GM23338 (cell line): ENCODE results near the gene MTRF1. TPM values are rescaled to one million over a fixed set of nuclear protein-coding genes. Genes with fewer than 3 reads are reported as not detected.

Experiments used
- ATAC-seq: fragments of 200-7000 bp; cut with Tn5 transposase; 3 replicates; pipeline ENCODE4 v1.9.1; 2020
- DNase-seq: peaks from one replicate; pipeline ENCODE4 v3.0.0-alpha.2; 2015; ENCODE audit warnings: low spot score
- H2AFZ ChIP-seq: fragments of 200-600 bp; sonication (generic); 2 replicates; pipeline ENCODE4 v1.8.0; 2016; ENCODE audit warnings: antibody characterized with exemption, mild to moderate bottlenecking, moderate library complexity
- H3F3A ChIP-seq: fragments of 200-600 bp; sonication (generic); replicated peaks from 2 replicates; pipeline ENCODE4 v1.8.0; 2017; ENCODE audit warnings: antibody characterized with exemption, mixed run types, low read depth
- H3K27ac ChIP-seq: fragments of 200-600 bp; sonication (generic); 2 replicates; pipeline ENCODE4 v1.6.1; 2016; ENCODE audit warnings: low read depth
- H3K27me3 ChIP-seq: fragments of 200-600 bp; sonication (generic); 2 replicates; pipeline ENCODE4 v1.8.0; 2016; ENCODE audit warnings: mild to moderate bottlenecking, mixed run types, moderate library complexity; ENCODE audit not compliant: insufficient read depth
- H3K36me3 ChIP-seq: fragments of 200-600 bp; sonication (generic); 2 replicates; pipeline ENCODE4 v1.8.0; 2016; ENCODE audit warnings: mild to moderate bottlenecking; ENCODE audit not compliant: insufficient read depth
- H3K4me1 ChIP-seq: fragments of 200-600 bp; sonication (generic); 2 replicates; pipeline ENCODE4 v1.8.0; 2016; ENCODE audit warnings: mild to moderate bottlenecking, moderate library complexity; ENCODE audit not compliant: insufficient read depth
- H3K4me2 ChIP-seq: fragments of 200-600 bp; sonication (generic); 2 replicates; pipeline ENCODE4 v1.7.1; 2017; ENCODE audit warnings: mixed run types
- H3K4me3 ChIP-seq: fragments of 200-600 bp; sonication (generic); 2 replicates; pipeline ENCODE4 v1.6.1; 2016; ENCODE audit warnings: mixed run types
- H3K79me2 ChIP-seq: fragments of 200-600 bp; sonication (generic); replicated peaks from 2 replicates; pipeline ENCODE4 v1.8.0; 2017; ENCODE audit warnings: mild to moderate bottlenecking; ENCODE audit not compliant: insufficient read depth
- H3K9me2 ChIP-seq: fragments of 200-600 bp; sonication (generic); 2 replicates; pipeline ENCODE4 v1.8.0; 2017; ENCODE audit not compliant: insufficient read depth
- H4K20me1 ChIP-seq: fragments of 200-600 bp; sonication (generic); replicated peaks from 2 replicates; pipeline ENCODE4 v1.8.0; 2017; ENCODE audit warnings: mild to moderate bottlenecking; ENCODE audit not compliant: insufficient read depth
- H3K27ac Mint-ChIP-seq: 2 replicates; pipeline ENCODE4 v1.8.0; 2020; ENCODE audit warnings: inconsistent platforms, mild to moderate bottlenecking, moderate library complexity, mixed read lengths
- H3K27me3 Mint-ChIP-seq: 3 replicates; pipeline ENCODE4 v1.8.0; 2022; ENCODE audit warnings: low read depth, mild to moderate bottlenecking, moderate library complexity, mixed read lengths, inconsistent platforms; ENCODE audit not compliant: insufficient read depth, poor library complexity
- H3K36me3 Mint-ChIP-seq: 3 replicates; pipeline ENCODE4 v1.8.0; 2021; ENCODE audit warnings: low read depth, mild to moderate bottlenecking, inconsistent platforms, moderate library complexity, mixed read lengths
- H3K4me1 Mint-ChIP-seq: 3 replicates; pipeline ENCODE4 v1.8.0; 2020; ENCODE audit warnings: mild to moderate bottlenecking, inconsistent platforms, mixed read lengths
- H3K4me3 Mint-ChIP-seq: 3 replicates; pipeline ENCODE4 v1.8.0; 2021; ENCODE audit warnings: moderate library complexity, mild to moderate bottlenecking, inconsistent platforms, mixed read lengths
- H3K9me3 Mint-ChIP-seq: 3 replicates; pipeline ENCODE4 v1.8.0; 2020; ENCODE audit warnings: moderate library complexity, mild to moderate bottlenecking, inconsistent platforms, mixed read lengths
- CREB1 ChIP-seq: fragments of 250-450 bp; sonication (Bioruptor Pico); IDR thresholded peaks from 2 replicates; pipeline ENCODE4 v1.5.0; 2020; ENCODE audit warnings: low read depth, mild to moderate bottlenecking, moderate library complexity
- CTCF ChIP-seq, 2 experiments: fragments of 200-600 bp in 1 of 2; sonication (generic) in 1 of 2; conservative IDR thresholded peaks; 2 replicates each; pipeline versions ENCODE4 v1.5.1 to v1.6.1; 2016 to 2017; ENCODE audit warnings: antibody characterized with exemption in 2 of 2, low read depth in 2 of 2, mild to moderate bottlenecking in 2 of 2, moderate library complexity in 1 of 2
- EZH2 ChIP-seq: fragments of 200-600 bp; sonication (generic); IDR thresholded peaks from one replicate; pipeline ENCODE4 v1.8.0; 2017; ENCODE audit warnings: antibody characterized with exemption, mild to moderate bottlenecking, low read depth; ENCODE audit not compliant: unreplicated experiment
- JUNB ChIP-seq: IDR thresholded peaks from one replicate; pipeline ENCODE4 v1.6.1; 2016; ENCODE audit warnings: antibody characterized with exemption; ENCODE audit not compliant: unreplicated experiment
- NANOG ChIP-seq: IDR thresholded peaks from 2 replicates; pipeline ENCODE4 v1.6.1; 2016; ENCODE audit warnings: antibody characterized with exemption, borderline replicate concordance
- POLR2AphosphoS5 ChIP-seq: IDR thresholded peaks from 2 replicates; pipeline ENCODE4 v1.6.1; 2016; ENCODE audit warnings: antibody characterized with exemption, low read depth
- ZNF462 ChIP-seq: fragments of 250-450 bp; sonication (Bioruptor Pico); IDR thresholded peaks from 2 replicates; pipeline ENCODE4 v1.5.0; 2020; ENCODE audit warnings: mild to moderate bottlenecking, moderate library complexity
- polyA plus RNA-seq: library from polyadenylated mRNA; unstranded; fragments of >200 nt; fragmentation: Nextera tagmentation; extraction: Ambion mirVana; gene quantifications from 2 replicates; pipeline ENCODE4 v1.2.1, GENCODE V29; 2016
- total RNA-seq: library from RNA; depleted of rRNA; stranded (reverse); fragments of >200 nt; shearing (Covaris generic); gene quantifications from 2 replicates; pipeline ENCODE4 v1.2.3, GENCODE V29; 2014
- TF ChIP-seq, protein P1 (sequence below): IDR thresholded peaks from 2 replicates; pipeline ENCODE4 v1.6.1; 2016; ENCODE audit warnings: antibody characterized with exemption

Gene MTRF1
- total and polyA plus RNA-seq, 2 experiments from 2014 or later = 18.4 to 22.6 TPM

DNA sequence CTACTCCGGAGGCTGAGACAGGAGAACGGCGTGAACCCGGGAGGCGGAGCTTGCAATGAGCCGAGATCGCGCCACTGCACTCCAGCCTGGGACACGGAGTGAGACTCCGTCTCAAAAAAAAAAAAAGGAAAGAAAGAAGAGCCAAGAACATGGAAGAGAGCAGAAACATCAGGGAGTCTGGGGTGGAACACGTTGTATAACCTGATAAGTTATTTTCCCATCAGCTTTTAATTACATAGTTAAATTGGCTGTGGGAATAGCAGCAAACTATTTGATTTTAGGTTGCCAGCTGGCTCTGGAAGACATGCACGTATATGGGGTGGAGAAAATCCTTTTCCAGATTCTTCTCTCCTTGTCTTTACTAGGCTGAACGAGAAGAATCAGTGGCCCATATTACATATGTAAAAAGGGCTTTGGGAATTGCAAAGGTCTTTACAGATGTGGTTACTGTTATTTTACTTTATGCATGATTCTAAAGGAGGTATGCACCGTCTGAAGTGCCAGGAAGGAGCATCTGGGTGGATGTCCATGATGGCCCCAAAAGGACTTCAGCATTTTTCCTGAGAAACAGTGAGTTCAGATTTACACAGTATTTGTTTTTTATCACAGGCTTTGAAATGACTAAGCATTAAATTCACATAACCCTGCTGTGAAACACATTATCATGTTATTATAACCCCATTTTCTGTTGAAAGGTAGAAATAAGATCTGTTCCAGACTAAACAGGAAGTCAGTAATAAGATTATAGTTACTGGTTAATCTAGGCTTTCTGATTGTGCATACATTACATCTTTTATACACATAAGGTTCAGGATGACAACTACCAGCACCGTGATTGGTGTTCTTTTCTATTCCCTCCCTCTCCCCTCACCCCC is 43.1 kb upstream of the MTRF1 start:
- peaks cover 5% of the 10 kb centered on the region; the same call in 1 of the 2 replicates for H3K4me1 ChIP-seq
- Mint-ChIP-seq H3K27ac (no peak overlapping the region; the same call in 1 of the 2 replicates), H3K36me3 (no peaks in the 10 kb centered on the region; the same call in 2 of the 3 replicates), H3K27me3 (no peaks in the 10 kb centered on the region), H3K9me3 (no peaks in the 10 kb centered on the region; the same call in 2 of the 3 replicates), H3K4me1 (peaks cover 11% of the 10 kb centered on the region), H3K4me3 (no peak overlapping the region)
- peak overlapping the region; percentile 0; the same call in 1 of the 2 replicates for H2AFZ ChIP-seq
- DNase-seq (no peak), ATAC-seq (no peak)
- H3F3A ChIP-seq = no peaks in the 10 kb centered on the region
- no peak overlapping the region for H3K4me2 ChIP-seq
- no peaks in the 10 kb centered on the region for H3K9me2 ChIP-seq
- no peaks in the 10 kb centered on the region for H3K27me3 ChIP-seq
- no peaks in the 10 kb centered on the region for H3K36me3 ChIP-seq
- peaks cover 3% of the 10 kb centered on the region for H3K79me2 ChIP-seq
- H4K20me1 ChIP-seq = no peaks in the 10 kb centered on the region
- H3K27ac ChIP-seq = no peak overlapping the region
- TF ChIP-seq NANOG (no peak), POLR2AphosphoS5 (no peak)
- no peak overlapping the region for H3K4me3 ChIP-seq

GRCh38 chr13:41304551-41304950 is 41.2 kb upstream of the MTRF1 start:
- Mint-ChIP-seq H3K36me3 (no peaks in the 10 kb centered on the region; the same call in 2 of the 3 replicates), H3K4me1 (peaks cover 7% of the 10 kb centered on the region; the same call in 2 of the 3 replicates)
- ATAC-seq = no peak
- no peak for TF ChIP-seq CTCF (conservative IDR thresholded peaks at IDR 0.05; ENCODE audit: low read depth in 2 of 2)
- no peak for TF ChIP-seq NANOG
- TF ChIP-seq, protein P1, sequence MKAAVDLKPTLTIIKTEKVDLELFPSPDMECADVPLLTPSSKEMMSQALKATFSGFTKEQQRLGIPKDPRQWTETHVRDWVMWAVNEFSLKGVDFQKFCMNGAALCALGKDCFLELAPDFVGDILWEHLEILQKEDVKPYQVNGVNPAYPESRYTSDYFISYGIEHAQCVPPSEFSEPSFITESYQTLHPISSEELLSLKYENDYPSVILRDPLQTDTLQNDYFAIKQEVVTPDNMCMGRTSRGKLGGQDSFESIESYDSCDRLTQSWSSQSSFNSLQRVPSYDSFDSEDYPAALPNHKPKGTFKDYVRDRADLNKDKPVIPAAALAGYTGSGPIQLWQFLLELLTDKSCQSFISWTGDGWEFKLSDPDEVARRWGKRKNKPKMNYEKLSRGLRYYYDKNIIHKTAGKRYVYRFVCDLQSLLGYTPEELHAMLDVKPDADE = no peak
- no peak for TF ChIP-seq CREB1 (CRISPR knock-in tag)
- no peak for TF ChIP-seq POLR2AphosphoS5
- no peak for TF ChIP-seq ZNF462 (CRISPR knock-in tag)
- TF ChIP-seq EZH2 = no peak
- no peak for TF ChIP-seq JUNB

More at GRCh38 chr13:41304551-41304950, 41.2 kb upstream of the MTRF1 start:
- no peaks in the 10 kb centered on the region for H3K79me2 ChIP-seq
- H3K27ac ChIP-seq = no peak overlapping the region
- H3K4me2 ChIP-seq = no peak overlapping the region
- no peak overlapping the region for H3K4me3 Mint-ChIP-seq
- H3K27me3 Mint-ChIP-seq = no peaks in the 10 kb centered on the region
- no peaks in the 10 kb centered on the region for H3K27me3 ChIP-seq
- DNase-seq = no peak
- H3F3A ChIP-seq = no peaks in the 10 kb centered on the region
- no peak overlapping the region for H2AFZ ChIP-seq
- H3K4me3 ChIP-seq = no peak overlapping the region
- peaks cover 11% of the 10 kb centered on the region; the same call in 1 of the 2 replicates for H3K4me1 ChIP-seq
- H4K20me1 ChIP-seq = no peaks in the 10 kb centered on the region
- H3K36me3 ChIP-seq = no peaks in the 10 kb centered on the region
- no peak overlapping the region for H3K27ac Mint-ChIP-seq
- 0 out of 2 replicates have a peak, but pooled peaks cover 4% of the 10 kb centered on the region for H3K9me2 ChIP-seq
- no peaks in the 10 kb centered on the region; the same call in 2 of the 3 replicates for H3K9me3 Mint-ChIP-seq
